LNCaP clone FGC (cell line): ENCODE data around the gene SEH1L.

Experiments used
- DNase-seq: peaks from one replicate; pipeline ENCODE4 v3.0.0-alpha.2; 2011; ENCODE audit warnings: low read depth
- H3K4me3 ChIP-seq: 2 replicates; pipeline ENCODE4 v1.5.1; 2011; ENCODE audit warnings: mild to moderate bottlenecking, low read depth, low read length, control low read depth
- TF ChIP-seq, protein P1 (sequence below): IDR thresholded peaks from 2 replicates; pipeline ENCODE4 v1.5.1; 2012; ENCODE audit warnings: mild to moderate bottlenecking; ENCODE audit not compliant: control insufficient read depth, insufficient read depth; ENCODE audit errors: extremely low read depth

The SEH1L gene

DNA sequence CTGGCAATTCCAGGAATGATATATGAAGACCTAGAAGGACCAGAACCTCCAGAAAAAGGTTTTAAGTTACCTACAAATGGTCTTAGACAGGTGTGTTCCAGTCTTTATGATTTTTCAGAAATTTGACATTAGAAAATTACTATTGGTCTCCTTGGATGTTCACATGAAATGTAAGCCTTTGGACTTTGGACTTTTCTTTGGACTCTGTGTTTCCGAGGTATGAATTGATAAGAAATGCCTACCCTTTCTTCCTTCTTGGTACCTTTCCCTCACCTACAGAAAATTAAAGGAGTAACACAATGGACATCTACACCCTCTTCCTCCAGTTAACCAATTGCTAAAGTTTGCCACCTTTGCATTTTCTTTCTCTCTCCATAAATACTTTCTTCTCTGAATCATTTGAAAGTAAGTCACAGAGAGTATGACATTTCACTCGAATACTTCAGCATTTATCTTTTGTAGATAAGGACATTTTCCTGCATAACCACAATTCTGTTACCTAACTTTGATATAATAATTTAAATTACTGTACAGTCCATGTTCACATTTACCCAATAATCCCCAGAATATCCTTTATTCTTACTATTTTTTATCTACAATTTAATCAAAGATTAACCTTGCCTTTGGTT, 69.5 kb downstream of the SEH1L start:
- DNase-seq, result no peak
- H3K4me3 ChIP-seq, result no peak overlapping the region
- TF ChIP-seq, protein P1, sequence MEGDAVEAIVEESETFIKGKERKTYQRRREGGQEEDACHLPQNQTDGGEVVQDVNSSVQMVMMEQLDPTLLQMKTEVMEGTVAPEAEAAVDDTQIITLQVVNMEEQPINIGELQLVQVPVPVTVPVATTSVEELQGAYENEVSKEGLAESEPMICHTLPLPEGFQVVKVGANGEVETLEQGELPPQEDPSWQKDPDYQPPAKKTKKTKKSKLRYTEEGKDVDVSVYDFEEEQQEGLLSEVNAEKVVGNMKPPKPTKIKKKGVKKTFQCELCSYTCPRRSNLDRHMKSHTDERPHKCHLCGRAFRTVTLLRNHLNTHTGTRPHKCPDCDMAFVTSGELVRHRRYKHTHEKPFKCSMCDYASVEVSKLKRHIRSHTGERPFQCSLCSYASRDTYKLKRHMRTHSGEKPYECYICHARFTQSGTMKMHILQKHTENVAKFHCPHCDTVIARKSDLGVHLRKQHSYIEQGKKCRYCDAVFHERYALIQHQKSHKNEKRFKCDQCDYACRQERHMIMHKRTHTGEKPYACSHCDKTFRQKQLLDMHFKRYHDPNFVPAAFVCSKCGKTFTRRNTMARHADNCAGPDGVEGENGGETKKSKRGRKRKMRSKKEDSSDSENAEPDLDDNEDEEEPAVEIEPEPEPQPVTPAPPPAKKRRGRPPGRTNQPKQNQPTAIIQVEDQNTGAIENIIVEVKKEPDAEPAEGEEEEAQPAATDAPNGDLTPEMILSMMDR, result no peak

DNA sequence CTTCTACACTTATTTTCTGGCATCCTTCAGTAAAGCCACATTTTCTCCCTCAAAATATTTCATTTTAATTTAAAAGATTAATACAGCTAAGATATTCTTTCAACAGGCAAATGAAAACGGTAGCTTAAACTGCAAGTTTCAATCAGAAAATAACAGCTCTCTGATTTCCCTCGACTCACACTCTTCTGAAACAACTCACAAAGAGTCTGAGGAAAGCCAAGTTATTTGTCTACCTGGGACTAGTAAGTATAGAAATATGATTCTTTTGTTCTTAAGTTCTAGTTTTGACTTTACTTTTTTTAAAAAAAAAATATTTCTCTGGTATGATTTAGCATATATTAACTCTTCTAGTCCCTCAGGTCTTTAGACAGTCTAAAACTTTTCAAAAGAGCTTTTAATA, 70.6 kb downstream of the SEH1L start:
- DNase-seq, result no peak
- no peak overlapping the region for H3K4me3 ChIP-seq
- TF ChIP-seq, protein P1, result no peak

DNA sequence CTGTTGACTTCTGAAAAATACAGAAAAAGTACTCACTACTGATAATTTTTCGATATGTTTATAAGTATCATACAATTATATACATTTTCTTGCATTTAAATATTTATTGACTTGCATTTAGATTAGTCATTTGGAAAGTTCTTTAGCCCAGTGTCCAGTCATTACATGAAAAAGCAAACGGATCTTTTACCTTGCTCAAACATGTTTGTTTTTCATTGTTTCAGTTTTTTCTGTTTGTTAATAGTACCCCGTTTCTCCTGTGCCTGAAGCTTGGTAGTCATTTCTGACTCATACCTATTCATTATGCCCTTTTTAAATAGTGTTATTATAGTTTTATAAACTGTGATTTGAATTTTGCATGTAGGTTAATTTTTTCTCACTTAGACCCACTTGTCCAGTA, 71.5 kb downstream of the SEH1L start:
- TF ChIP-seq, protein P1, result no peak
- no peak for DNase-seq
- no peak overlapping the region for H3K4me3 ChIP-seq

DNA sequence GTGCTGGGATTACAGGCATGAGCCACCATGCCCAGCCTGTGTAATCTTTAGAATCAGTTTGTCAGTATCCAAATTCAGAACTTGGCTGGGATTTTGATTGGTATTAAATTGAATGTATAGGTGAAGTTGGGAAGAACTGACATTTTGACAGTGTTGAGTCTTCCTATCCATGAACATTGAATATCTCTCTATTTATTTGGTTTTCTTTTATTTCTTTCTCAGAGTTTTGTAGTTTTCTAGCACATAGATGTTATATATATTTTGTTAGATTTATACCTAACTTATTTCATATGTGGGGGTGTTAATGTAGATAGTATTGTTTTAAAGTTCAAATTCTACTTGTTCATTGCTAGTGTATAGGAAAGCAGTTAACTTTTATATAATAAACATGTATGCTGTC, 74.8 kb downstream of the SEH1L start:
- TF ChIP-seq, protein P1, result no peak
- H3K4me3 ChIP-seq, result no peak overlapping the region
- no peak for DNase-seq

DNA sequence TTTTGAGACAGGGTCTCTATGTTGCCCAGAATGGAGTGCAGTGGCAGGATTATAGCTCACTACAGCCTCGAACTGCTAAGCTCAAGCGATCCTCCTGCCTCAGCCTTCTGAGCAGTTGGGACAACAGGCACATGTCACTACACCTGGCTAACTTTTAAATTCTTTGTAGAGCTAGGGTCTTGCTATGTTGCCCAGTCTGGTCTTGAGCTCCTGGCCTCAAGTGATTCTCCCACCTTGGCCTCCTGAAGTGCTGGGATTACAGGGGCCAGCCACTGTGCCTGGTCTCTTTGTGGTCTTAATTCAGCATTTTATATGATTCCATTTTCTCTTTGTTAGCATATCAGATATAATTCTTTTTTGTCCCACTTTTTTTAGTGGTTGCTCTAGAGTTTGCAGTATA, 77.4 kb downstream of the SEH1L start:
- TF ChIP-seq, protein P1, result no peak
- H3K4me3 ChIP-seq, result no peak overlapping the region
- no peak for DNase-seq

DNA sequence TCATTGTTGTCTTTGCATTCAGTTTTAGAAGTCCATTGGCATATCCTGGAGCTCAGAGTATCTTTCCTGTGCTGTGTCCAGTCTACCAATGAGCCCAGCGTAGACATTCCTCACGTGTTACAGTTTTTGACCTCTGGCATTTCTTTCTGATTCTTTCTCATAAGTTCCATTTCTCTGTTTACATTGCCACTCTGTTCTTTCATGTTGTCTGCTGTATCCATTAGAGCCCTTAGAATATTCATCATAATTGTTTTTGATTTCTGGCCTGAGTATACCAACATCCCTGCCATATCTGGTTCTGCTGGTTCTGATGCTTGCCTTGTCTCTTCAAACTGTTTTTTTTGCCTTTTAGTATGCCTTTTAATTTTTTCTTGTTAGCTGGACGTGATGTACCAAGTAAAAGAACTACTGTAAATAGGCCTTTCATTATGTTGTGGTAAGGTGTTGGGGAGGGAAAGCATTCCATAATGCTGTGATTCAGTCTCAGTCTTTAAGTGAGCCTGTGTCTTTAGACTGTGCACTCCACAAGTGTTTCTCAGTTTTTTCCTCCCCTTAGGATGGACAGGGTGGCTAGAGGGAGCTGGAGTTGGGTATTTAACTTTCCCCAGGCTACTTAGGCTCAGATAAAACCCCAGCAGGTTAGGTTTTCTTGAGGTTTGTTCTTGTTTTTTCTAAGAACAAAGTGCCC, 78.9 kb downstream of the SEH1L start:
- 0 out of 2 replicates have a peak overlapping the region, but pooled peaks have one; percentile 2 for H3K4me3 ChIP-seq
- peak; percentile 75 for DNase-seq
- TF ChIP-seq, protein P1, result no peak
